ENCODE measurements around the gene UBXN11.

UBXN11 gene, protein sequence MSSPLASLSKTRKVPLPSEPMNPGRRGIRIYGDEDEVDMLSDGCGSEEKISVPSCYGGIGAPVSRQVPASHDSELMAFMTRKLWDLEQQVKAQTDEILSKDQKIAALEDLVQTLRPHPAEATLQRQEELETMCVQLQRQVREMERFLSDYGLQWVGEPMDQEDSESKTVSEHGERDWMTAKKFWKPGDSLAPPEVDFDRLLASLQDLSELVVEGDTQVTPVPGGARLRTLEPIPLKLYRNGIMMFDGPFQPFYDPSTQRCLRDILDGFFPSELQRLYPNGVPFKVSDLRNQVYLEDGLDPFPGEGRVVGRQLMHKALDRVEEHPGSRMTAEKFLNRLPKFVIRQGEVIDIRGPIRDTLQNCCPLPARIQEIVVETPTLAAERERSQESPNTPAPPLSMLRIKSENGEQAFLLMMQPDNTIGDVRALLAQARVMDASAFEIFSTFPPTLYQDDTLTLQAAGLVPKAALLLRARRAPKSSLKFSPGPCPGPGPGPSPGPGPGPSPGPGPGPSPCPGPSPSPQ

DNA sequence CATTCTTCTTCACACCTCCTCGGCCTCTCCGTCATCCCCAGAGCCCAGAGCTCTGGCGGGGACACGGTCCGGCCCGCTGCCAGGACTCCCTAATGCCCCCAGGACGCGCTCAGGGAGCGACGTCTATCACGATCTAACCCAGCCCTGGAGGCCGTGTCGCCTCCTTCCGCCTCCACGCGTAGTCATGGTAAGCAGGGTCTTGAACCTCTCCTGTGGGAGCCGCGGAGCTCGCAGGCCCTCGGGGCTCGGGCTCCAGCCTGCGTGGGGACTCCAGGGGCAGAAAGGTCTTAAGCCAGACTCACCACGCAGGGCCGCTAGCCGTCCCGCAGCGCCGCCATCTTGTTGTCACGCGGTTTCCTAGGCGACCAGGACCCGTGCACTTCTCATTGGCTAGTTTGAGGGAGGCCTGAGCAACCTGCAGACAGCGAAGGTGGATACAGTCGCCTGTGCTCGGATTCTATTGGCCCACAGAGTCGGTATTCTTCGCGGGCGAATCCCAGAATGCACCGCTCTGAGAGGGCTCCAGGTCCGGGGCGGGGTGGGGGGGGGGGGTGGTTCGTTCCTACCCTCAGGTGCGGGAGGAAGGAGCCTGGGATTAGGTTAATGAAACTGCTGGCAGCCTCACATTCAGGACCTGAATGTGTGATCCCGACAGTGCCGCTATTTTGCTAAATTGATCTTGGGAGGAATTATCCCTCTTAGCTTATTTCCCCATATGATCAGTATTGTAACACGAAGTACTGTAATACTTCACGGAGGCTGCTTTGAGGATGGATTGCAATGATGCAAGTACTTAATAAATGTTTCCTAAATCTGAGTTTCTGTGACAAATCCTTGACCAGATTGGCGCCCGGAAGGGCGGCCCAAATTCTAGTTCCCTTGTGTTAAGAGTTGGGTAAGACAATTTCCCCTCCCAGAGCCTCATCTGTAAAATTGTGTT lies at the start of gene UBXN11:
UBXN11 (minus strand) TSS at position 347 of the 940 bp plus-strand sequence. CDS start 3,753 bp downstream, outside the sequence.
- DNase-seq (ENCODE audit: low read depth in 2 of 2) = peak; percentile 88 to 89

DNA sequence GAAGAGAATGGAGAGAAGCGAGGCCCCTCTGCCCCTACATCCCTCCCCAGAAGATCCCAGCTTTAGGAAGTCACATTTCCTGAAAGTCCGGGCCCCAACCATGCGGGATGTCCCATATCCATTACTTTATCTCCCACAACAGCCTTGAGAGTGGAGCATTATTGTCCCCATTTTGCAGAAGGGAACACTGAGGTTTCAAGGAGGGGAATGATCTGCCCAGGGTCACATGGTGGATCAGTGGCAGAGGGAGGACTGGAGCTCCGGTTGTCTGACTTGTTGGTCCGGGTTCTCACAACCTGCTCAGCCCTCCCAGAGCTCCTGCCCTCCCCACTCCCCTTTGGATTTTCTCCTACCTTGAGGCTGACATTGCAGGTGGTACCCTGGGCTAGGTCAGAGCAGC lies 49.7 kb upstream of the UBXN11 start:
- no peak for DNase-seq (ENCODE audit: low read depth in 2 of 2)

DNA sequence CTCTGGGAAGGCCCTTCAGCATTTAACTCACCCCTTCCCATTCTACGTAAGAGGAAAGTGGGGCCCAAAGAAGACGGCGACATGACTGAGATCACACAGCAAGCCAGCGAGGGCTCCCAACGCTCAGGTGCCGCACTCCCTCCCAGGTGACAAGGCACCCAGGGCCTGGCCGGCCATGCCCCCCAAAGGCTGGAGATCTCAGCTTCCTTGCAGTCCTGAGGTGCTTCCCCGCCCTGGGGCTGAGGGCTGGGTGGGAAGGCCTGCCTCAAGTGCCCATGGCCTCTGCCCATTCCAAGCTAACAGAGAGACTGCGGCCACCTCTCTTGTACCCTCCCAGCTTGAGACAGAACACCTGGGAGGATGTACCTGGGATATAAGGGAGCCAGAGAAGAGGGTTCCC lies 48.5 kb upstream of the UBXN11 start:
- no peak for DNase-seq (ENCODE audit: low read depth in 2 of 2)

DNA sequence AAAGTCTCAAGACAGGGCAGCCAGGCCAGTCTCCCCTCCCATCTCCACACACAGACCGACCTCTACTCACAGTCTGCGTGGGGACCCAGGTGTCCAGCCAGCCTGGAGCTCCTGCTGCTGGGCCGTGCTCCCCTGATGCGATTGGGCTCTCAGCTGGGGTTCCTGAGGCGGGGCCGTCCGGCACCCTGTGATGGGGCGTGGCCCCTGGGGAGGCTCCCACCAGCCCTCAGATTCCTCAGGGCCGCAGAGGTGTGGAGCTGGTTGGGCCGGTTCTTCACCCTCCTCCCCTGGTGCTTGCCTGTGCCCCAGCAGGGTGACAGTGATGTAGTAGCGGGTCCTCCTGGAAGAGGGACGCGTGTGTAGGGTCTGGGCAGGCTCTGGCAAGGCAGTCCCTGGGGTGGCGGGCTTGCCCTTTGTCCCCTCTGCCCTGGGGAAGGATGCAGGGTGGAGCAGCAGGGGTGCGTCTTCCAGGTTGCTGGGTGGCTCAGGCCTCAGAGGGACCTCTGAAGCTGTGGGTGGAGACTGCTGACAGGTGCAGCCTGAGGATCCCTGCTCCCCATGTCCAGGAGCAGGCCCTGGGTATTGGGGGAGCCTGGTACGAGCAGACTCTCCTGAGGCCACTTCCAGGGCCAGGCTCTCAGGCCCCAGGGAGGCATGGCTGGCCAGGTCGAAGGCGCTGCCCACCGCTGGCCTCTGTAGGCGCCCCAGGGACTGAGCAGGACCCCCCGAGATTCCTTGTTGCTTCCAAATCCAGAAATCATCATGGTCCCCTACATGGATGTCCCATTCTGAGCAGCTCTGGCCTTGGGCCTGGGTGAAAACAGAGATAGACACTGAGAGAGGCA lies 47.8 kb upstream of the UBXN11 start, which contains the start of gene CRYBG2:
CRYBG2 (minus strand) TSS at position 155 of the 845 bp plus-strand sequence. CDS start 7,473 bp downstream, outside the sequence.
- DNase-seq (ENCODE audit: low read depth in 2 of 2) = no peak

DNA sequence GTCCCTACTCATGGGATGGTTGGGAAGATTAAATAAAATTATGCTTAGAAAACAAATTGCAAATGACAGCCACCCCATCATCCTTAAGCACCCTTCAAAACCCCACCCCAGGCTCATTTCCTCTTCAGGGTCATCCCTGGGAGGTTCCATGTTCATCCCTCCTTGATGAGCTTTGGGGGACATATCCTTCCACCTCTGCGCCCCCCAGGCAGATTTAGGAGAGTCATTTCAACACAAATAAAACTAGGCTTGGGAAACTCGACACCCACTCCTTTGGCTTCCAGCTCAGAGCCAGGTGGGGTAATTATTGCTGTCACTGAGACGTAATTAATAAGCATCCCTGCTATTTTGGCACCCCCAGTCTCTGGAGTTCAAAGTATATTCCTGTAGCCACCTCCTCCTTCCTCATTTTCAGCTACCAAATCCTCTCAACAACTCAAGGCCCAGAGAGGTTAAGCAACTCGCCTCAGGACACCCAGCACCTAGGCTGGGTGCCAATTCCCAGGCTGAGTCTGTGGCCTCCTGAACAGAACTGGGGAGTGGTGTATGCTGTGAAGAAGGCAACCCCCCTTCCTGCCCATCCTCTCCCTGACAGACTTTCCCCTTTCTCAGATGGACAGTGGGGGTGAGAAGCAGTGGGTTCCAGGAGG lies 46.9 kb upstream of the UBXN11 start:
- DNase-seq (ENCODE audit: low read depth in 2 of 2) = no peak

DNA sequence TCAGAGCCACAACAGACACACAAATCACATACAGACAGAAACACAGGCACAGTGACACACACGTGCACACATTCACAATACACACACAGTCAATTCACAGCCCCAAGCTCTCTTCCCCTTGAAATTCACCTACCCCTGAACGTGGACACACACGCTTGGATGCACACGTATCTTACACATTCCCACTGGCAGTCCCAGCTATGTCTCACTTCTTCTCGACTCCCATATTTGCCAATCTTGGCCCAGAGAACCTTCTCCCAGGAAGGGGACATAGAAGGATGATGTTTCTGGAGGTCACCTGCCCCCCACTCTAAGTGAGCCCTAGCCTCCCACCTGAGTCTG lies 45.9 kb upstream of the UBXN11 start:
- no peak for DNase-seq (ENCODE audit: low read depth in 2 of 2)

DNA sequence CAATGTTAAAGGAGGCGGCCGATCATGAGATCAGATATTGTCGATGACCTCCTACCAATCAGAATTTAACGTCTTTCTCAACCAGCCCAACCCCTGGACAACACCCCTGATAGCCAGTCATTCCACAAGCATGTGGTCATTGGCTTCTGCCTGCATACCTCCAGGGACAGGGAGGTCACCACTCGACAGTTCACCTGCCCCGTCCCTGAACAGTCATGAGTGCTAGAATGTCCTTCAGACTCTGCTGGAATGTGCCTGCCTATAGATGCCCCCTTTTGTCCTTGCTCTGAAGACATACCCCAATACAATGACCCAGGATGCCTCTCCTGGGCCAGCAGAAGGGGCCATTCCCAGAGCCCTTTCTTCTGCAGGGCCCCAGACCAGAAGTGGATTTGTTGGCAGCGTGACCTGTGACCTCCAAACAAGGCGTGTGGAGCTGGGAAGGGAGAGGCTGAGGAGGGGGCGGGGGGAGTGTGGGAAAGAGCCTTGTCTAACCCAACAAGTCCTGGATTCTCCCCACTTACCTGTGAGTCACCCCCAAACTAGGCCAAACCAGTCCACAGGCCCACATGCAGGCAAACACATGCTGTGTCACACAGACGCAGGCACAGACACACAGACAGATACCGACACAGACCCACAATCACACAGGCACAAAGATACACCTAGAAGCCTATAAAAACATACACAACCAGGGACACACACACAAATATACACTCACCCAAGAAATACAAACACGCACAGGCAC lies 45.3 kb upstream of the UBXN11 start:
- DNase-seq (ENCODE audit: low read depth in 2 of 2) = no peak

DNA sequence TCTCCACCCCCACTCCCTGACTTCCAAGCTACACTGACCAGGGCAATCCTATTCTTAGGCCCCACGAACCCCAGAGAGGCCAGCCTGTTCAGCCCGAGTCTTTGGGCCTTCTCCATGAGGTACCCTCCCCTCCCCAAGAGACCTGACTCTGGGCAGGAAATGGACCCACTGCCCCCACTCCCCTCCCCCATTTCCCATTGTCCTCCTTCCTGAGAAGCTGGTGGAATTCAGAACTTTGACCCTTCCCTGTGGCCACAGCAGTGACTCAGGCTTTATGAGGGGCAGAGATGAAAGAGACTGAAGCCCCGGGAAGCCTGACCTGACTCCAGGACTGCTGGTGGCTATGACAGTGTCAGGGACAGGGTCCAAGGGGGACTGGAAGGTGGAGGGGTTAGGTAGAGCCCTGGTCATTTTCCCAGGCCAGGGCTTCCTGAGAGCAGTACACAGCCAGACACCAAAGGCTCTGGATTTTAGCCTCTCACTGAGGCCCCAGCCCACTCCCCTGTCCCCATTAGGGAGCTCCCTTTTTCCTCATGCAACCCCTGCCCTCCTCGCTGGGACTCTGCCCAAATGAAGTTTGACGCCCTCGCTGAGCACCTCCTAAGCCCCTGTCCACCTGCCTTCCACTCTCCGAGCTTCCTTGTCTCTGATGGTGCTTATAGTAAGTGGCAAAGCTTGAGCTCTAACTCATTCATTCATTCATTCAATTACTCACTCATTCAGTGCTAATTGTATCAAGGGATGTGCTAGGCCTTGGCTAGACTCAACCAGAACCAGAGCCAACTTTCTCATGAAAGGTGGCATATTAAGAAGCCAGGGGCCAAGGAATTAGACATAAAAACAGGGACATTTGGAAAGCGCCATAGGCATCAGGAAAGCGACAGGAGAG lies 44.5 kb upstream of the UBXN11 start:
- no peak for DNase-seq (ENCODE audit: low read depth in 2 of 2)

DNA sequence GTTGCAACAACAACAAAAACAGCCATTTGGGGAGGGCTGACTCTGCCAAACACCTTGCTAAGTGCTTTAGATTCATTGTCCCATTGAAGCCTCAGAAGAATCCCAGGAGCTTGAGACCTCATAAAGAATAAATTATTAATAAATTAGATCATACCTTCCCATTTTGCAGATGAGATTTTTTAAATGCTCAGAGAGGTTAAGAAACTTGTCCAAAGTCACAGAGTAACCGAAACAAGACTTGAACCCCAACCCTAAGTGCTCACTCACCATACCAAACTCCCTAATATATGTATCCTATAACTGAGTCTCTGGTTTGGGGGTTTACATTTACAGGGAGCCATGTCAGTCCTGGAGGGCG lies 43.9 kb upstream of the UBXN11 start:
- no peak for DNase-seq (ENCODE audit: low read depth in 2 of 2)

DNA sequence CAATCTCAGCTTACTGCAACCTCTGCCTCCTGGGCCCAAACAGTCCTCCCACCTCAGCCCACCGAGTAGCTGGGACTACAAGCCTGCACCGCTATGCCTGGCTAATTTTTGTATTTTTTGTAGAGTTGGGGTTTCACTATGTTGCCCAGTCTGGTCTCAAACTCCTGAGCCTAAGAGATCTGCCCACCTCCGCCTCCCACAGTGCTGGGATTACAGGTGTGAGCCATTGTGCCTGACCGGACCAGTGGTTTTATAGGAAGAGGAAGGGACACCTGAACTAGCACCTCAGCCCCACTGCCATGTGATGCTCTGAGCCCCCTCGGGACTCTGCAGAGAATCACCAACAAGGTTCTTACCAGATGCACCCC lies 43.4 kb upstream of the UBXN11 start:
- DNase-seq (ENCODE audit: low read depth in 2 of 2) = no peak

DNA sequence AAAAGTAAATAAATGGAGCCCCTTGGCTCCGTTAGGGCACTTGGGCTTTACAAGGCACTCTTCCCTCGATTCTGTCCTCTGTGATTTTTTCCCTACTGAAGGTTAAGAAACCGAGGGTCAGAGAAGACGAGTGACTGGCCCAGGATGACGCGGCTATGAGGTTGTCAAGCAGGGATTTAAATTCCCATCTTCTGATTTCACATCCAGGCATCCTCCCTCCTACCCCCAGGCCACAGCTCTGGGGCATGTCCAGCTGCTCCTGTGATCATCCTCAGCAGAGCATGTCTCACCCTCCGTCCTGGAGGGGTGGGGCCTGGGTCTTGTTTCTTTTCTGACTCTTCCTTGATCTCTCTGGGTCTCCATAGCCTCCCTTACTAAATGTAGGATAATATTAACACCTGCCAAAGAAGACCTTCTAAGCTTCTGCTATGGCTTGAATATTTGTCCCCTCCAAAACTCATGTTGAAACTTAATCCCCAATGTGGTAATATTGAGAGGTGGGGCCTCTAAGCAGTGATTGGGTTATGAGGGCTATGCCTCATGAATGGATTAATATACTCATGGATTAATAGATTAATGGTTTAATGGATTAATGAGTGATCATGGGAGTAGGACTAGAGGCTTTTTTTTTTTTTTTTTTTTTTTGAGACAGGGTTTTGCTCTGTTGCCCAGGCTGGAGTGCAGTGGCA lies 42.9 kb upstream of the UBXN11 start:
- no peak for DNase-seq (ENCODE audit: low read depth in 2 of 2)

DNA sequence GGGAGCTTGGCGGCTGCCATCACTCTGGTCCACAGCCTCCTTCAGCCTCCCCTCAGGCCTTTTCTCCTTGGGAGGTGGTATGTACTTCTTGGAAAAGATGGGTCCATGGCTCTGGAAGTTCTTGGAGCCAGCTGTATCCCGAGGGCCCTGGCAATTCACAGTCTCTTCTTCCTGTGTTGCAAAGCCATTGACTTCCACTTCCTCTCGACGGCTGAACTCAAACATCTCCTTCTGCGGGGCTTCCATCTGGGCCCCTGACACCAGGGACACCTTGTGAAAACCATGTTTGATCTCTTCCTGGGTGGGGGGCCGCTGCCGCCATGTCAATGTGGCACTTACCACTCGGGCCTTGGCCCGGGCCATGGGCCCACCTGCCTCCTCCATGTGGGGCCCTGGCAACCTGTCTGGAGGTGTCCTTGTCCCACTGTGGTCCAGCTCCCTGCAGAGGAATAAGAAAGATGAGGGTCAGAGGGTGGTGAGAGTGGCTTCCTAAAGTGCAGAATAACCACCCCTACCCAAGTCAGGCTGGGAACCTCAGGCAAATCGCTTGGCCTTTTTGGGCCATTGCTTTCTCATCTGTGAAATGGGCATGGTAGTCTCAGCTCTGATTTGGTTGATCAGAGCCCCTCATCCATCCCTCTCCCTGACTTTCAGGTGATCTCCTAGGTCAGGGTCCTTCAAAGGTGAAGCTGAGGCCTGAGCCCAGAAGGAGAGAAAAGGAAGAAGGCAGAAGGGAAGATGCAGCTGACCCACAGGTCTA lies 40.0 kb upstream of the UBXN11 start:
- DNase-seq (ENCODE audit: low read depth in 2 of 2) = no peak

DNA sequence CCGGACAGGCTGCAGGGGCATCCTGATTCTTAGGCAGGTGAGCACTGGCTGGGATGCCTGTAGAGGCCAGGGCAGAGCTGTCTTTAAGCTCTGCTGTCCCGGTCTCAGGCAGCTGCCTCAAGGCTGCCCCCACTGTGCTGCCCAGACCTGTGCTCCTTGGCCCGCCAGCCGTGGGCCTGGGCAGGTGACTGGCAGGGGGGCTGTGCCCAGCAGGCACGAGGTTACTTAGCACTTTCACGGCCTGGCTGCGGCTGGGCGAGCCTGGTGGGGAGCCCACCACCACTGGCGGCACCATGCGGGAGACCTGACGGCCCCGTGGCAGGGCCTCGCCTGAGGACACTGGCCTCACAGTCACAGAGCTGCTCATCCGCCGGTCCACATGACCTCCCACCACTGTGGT lies 39.3 kb upstream of the UBXN11 start:
- no peak for DNase-seq (ENCODE audit: low read depth in 2 of 2)

DNA sequence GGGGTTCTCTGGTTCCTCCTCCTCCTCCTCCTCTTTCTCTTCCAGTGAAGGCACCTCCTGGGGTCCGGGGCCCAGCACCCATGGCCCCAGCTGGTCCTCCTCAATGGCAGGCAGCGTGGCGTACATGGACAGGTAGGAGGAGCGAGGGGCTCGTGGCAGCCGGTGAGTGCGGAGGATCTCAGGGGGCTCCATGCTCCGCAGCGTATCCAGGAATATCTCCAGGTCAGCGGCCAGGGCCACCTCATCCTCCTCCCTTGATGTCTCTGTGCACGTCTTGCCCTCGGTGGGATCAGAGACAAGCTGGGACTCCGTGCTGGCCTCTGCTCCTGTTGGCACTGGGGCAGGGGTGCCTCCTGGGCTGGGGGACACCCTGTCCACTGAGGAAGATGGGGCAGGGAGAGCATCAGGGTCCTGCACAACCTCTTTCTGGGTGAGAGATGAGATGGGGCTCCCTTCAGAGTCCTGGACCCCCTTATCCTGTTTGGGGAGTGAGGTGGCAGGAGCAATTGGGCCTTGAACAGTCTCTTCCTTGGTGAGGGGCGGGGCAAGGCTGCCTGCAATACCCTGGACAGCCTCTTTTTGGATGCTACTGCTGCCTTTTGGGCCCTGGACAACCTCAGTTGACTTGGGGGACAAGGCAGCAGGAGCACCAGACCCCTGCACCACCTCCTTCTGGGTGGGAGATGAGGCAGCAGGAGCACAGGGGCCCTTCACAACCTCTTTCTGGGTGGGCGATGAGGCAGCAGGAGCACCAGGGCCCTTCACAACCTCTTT lies 37.9 kb upstream of the UBXN11 start:
- no peak for DNase-seq (ENCODE audit: low read depth in 2 of 2)

DNA sequence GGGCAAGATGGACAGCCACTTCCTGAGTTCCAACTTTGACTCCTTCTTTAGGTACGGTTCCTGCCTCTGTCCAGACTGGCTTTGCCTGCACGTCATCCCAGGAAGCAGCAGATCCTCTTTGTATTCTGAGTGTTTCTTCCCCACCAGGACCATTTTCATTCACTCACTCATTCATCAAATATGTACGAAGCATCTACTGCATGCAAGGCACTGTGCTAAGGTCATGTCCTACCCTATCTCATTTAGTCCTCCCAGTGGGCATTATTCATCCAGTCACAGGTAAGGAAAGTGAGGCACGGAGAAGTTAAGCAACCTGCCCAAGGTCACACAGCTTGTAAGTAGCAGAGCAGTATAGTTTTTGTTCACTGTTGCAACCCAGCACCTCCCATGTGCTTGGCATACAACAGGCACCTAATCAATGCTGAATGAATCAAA lies 33.6 kb upstream of the UBXN11 start:
- no peak for DNase-seq (ENCODE audit: low read depth in 2 of 2)

DNA sequence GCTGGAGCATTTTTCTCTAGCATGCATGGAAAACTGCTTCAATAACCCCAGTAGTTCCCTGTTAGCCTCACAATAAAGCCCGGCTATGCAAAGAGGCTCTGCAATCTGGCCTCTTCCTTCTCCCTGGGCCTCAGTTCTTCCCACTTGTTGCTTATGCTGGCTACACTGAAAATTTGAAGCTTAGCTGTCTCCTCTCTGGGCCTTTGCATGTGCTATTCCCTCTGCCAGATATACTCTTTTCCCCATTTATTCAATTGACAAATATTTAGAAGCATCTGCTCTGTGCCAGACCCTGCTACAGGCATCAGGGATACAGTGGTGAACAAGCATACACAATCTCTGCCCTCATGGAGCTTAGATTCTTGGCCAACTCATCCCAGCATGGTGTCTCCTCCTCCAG lies 32.2 kb upstream of the UBXN11 start:
- no peak for DNase-seq (ENCODE audit: low read depth in 2 of 2)

DNA sequence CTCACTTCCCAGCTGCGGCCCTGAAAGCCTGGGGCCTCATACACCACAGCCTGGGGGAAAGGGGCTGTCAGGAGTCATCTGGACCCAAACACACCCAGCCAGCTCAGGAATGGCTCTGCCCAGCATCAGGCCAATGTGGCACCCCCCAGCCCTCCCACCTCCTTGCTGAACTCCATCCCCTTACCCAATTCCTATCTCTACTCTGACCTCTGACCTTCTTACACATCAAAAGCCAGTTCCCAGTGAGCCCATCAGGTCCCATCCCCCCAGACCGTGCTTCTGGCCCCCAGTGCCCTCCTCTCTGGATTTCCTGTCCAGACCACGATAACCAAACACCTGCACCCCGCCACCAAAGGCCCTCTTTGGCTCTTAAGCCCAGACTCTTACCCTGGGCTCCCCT lies 31.2 kb upstream of the UBXN11 start:
- no peak for DNase-seq (ENCODE audit: low read depth in 2 of 2)

Data from stimulated activated CD8-positive, alpha-beta memory T cell treated with anti-CD3 and anti-CD28 coated beads, Interleukin-7, amount 100 ng/mL, for 4 hours (primary cell).